ENCODE results near the gene PDE7B. TPM values are rescaled to one million over a fixed set of nuclear protein-coding genes. Genes with fewer than 3 reads are reported as not detected.

Gene PDE7B
- total and polyA plus RNA-seq, 2 of the 8 experiments (the other 6 are each of a cell fraction or from before 2014, with no cell fraction given), result not detected

DNA sequence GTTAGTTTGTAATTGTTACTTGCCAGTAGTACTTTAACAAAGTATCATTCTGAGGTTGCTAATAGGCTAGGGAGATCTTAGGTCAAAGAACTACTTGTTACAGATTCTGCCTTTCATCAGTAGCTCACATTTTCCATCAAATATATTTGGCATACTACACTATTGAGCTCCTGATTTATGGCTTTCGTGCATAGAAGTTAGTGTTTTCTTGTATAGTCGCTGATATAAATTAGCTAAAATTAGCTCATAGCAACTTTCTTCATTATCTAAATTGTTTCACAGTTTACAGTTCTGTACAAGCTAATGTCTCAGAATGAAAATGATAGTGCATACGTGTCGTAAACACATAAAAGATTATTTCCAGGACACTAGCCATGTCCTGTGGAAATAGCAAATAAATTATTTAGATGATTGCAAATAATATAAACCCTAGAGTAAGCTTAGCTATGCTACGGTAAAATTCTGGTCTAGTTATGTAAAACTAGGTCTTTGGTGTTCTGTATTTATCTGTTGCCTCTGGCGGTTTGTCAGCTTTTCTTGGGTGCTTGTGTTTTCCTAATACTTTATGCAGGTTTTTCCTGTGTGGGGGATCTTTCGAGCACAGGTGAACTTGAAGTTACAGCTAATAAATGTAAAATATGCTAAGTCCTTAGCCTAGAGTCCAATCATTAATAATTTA is 15.1 kb downstream of the PDE7B start (continued):
- TF ChIP-seq, protein P1, sequence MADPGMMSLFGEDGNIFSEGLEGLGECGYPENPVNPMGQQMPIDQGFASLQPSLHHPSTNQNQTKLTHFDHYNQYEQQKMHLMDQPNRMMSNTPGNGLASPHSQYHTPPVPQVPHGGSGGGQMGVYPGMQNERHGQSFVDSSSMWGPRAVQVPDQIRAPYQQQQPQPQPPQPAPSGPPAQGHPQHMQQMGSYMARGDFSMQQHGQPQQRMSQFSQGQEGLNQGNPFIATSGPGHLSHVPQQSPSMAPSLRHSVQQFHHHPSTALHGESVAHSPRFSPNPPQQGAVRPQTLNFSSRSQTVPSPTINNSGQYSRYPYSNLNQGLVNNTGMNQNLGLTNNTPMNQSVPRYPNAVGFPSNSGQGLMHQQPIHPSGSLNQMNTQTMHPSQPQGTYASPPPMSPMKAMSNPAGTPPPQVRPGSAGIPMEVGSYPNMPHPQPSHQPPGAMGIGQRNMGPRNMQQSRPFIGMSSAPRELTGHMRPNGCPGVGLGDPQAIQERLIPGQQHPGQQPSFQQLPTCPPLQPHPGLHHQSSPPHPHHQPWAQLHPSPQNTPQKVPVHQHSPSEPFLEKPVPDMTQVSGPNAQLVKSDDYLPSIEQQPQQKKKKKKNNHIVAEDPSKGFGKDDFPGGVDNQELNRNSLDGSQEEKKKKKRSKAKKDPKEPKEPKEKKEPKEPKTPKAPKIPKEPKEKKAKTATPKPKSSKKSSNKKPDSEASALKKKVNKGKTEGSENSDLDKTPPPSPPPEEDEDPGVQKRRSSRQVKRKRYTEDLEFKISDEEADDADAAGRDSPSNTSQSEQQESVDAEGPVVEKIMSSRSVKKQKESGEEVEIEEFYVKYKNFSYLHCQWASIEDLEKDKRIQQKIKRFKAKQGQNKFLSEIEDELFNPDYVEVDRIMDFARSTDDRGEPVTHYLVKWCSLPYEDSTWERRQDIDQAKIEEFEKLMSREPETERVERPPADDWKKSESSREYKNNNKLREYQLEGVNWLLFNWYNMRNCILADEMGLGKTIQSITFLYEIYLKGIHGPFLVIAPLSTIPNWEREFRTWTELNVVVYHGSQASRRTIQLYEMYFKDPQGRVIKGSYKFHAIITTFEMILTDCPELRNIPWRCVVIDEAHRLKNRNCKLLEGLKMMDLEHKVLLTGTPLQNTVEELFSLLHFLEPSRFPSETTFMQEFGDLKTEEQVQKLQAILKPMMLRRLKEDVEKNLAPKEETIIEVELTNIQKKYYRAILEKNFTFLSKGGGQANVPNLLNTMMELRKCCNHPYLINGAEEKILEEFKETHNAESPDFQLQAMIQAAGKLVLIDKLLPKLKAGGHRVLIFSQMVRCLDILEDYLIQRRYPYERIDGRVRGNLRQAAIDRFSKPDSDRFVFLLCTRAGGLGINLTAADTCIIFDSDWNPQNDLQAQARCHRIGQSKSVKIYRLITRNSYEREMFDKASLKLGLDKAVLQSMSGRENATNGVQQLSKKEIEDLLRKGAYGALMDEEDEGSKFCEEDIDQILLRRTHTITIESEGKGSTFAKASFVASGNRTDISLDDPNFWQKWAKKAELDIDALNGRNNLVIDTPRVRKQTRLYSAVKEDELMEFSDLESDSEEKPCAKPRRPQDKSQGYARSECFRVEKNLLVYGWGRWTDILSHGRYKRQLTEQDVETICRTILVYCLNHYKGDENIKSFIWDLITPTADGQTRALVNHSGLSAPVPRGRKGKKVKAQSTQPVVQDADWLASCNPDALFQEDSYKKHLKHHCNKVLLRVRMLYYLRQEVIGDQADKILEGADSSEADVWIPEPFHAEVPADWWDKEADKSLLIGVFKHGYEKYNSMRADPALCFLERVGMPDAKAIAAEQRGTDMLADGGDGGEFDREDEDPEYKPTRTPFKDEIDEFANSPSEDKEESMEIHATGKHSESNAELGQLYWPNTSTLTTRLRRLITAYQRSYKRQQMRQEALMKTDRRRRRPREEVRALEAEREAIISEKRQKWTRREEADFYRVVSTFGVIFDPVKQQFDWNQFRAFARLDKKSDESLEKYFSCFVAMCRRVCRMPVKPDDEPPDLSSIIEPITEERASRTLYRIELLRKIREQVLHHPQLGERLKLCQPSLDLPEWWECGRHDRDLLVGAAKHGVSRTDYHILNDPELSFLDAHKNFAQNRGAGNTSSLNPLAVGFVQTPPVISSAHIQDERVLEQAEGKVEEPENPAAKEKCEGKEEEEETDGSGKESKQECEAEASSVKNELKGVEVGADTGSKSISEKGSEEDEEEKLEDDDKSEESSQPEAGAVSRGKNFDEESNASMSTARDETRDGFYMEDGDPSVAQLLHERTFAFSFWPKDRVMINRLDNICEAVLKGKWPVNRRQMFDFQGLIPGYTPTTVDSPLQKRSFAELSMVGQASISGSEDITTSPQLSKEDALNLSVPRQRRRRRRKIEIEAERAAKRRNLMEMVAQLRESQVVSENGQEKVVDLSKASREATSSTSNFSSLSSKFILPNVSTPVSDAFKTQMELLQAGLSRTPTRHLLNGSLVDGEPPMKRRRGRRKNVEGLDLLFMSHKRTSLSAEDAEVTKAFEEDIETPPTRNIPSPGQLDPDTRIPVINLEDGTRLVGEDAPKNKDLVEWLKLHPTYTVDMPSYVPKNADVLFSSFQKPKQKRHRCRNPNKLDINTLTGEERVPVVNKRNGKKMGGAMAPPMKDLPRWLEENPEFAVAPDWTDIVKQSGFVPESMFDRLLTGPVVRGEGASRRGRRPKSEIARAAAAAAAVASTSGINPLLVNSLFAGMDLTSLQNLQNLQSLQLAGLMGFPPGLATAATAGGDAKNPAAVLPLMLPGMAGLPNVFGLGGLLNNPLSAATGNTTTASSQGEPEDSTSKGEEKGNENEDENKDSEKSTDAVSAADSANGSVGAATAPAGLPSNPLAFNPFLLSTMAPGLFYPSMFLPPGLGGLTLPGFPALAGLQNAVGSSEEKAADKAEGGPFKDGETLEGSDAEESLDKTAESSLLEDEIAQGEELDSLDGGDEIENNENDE (IDR thresholded peaks at IDR 0.05; ENCODE audit: insufficient replicate concordance, low read length), result no peak
- TF ChIP-seq MAFK (IDR thresholded peaks at IDR 0.05; ENCODE audit: low read depth, low read length), result no peak
- no peak for TF ChIP-seq ZNF274 (IDR thresholded peaks at IDR 0.05; ENCODE audit: borderline replicate concordance, extremely low read depth, low read length)
- no peak for TF ChIP-seq TEAD4 (IDR thresholded peaks at IDR 0.05; ENCODE audit: low read depth, low read length)
- no peak for TF ChIP-seq CEBPB (IDR thresholded peaks at IDR 0.05; ENCODE audit: low read depth, low read length)
- TF ChIP-seq POLR2AphosphoS5 (IDR thresholded peaks at IDR 0.05; ENCODE audit: low read depth, low read length), result no peak
- TF ChIP-seq KDM4A (IDR thresholded peaks at IDR 0.05; ENCODE audit: low read depth, low read length, severe bottlenecking), result no peak
- no peak for TF ChIP-seq CHD1 (IDR thresholded peaks at IDR 0.05; ENCODE audit: low read depth, low read length)
- no peak for TF ChIP-seq BCL11A (IDR thresholded peaks at IDR 0.05; ENCODE audit: low read depth in 2 of 2, low read length in 2 of 2)
- TF ChIP-seq SIX5 (IDR thresholded peaks at IDR 0.05; ENCODE audit: low read depth, low read length), result no peak

Measured in H1 (cell line).